ELF-1 (cell line): ENCODE results near the gene ACVR2A.

ENCODE experiments used
- DNase-seq: peaks from one replicate; pipeline ENCODE4 v3.0.0-alpha.2; 2016; ENCODE audit warnings: low read depth, low spot score

Gene ACVR2A

GRCh38 chr2:147924647-147925046 lies 79.8 kb downstream of the ACVR2A start:
- no peak for DNase-seq

GRCh38 chr2:147925886-147926285 lies 81.1 kb downstream of the ACVR2A start:
- DNase-seq, result no peak

GRCh38 chr2:147927053-147927588 lies 82.3 kb downstream of the ACVR2A start:
- no peak for DNase-seq

- DNase-seq, result no peak
Measured at GRCh38 chr2:147933931-147934330, 89.1 kb downstream of the ACVR2A start.

GRCh38 chr2:147934881-147935620 lies 90.2 kb downstream of the ACVR2A start:
- DNase-seq, result no peak

DNA sequence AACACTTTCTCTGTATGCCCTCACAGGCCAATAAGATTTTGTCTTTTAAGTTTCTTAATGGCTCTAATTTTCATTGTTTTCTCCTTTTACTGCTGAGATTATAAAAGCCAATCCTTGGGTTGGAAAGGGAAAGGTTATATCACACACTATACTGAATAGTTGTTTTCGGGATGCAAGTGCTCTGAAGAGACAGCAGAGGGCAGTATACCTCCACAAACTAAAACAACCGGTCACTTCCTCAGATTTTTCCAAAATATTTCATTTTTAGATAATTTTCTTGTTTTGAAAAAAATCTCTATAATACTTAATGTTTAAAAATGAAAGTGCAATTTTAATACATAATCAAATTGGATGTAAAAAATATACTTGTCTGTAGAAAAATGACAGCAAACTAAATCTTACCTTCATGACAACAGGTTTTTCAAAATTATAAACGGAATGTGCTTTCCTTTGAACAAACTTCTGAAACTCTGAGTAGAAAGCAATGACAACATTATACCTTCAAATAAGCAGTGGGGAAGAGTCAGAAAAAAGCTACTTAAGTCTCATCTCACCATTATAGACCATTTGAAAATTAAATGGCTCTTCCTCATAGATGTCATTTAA lies 93.0 kb downstream of the ACVR2A start:
- no peak for DNase-seq

DNA sequence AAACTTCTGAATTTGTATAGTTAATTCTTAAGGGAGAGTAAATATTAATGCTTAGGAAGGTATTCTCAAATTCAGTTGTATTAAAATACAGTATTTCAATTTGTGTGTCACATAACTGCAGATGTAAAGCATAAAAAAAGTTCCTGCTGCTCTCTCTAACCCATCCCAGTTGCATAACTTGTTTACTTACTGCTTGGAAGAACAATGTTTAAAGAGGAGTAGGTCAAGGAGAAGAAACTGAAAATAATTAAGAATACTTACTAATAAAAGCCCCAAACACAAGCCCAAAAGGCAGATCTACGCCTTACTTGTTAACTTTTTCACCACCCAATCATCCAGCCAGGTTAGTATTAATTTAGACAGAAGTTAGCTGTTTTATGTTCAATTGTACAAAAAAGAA lies 94.5 kb downstream of the ACVR2A start:
- no peak for DNase-seq

DNA sequence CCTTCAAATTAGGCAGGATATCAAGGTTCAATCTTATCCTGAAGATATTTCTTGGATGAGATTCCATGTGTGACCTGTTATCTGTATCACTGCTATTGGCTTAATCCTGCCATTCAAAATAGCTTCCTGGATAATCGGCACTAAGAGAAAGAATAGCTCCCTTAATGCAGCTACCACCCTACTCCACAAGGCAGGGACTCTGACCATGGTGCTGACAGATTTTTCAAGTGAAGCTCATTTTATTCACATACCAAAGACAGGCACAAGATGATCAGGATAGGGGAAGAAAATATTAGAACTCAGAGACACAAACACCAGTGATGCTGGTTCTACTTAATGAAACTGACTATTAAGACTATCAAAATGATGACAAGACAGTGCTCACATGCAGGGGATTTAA lies 100.8 kb downstream of the ACVR2A start:
- DNase-seq, result no peak

- DNase-seq, result no peak
Measured at GRCh38 chr2:147952118-147952517, 107.3 kb downstream of the ACVR2A start.

GRCh38 chr2:147968571-147968970 lies 123.7 kb downstream of the ACVR2A start:
- DNase-seq, result no peak

DNA sequence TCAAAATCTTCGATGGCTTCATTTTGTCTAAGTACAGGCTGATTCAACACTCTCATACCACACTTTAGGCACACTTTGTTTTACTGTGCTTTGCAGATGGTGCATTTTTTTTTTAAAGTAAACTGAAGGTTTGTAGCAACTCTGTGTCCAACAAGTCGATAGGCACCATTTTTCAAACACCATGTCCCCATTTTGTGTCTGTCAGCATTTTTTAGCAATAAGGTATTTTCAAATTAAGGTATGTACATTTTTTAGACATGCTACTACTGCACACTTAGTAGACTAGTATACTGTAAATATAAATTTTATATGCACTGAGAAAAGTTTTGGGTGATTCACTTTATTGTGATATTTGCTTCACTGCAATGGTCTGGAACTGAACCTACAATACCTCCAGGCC lies 131.3 kb downstream of the ACVR2A start:
- DNase-seq, result no peak

- DNase-seq, result no peak
Measured at GRCh38 chr2:147977679-147978078, 132.8 kb downstream of the ACVR2A start.
